ENCODE results near the gene RCBTB2.

Gene RCBTB2

GRCh38 chr13:48561466-48562235 is 28.8 kb upstream of the RCBTB2 start:
- TF ChIP-seq, protein P1, sequence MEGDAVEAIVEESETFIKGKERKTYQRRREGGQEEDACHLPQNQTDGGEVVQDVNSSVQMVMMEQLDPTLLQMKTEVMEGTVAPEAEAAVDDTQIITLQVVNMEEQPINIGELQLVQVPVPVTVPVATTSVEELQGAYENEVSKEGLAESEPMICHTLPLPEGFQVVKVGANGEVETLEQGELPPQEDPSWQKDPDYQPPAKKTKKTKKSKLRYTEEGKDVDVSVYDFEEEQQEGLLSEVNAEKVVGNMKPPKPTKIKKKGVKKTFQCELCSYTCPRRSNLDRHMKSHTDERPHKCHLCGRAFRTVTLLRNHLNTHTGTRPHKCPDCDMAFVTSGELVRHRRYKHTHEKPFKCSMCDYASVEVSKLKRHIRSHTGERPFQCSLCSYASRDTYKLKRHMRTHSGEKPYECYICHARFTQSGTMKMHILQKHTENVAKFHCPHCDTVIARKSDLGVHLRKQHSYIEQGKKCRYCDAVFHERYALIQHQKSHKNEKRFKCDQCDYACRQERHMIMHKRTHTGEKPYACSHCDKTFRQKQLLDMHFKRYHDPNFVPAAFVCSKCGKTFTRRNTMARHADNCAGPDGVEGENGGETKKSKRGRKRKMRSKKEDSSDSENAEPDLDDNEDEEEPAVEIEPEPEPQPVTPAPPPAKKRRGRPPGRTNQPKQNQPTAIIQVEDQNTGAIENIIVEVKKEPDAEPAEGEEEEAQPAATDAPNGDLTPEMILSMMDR (IDR thresholded peaks at IDR 0.05; ENCODE audit: borderline replicate concordance, insufficient read depth, low read depth, low read length), result no peak
- no peak overlapping the region for H3K4me3 ChIP-seq (ENCODE audit: low read depth, low read length)

GRCh38 chr13:48560657-48561337 is 27.9 kb upstream of the RCBTB2 start:
- TF ChIP-seq, protein P1 (IDR thresholded peaks at IDR 0.05; ENCODE audit: borderline replicate concordance, insufficient read depth, low read depth, low read length), result no peak
- no peak overlapping the region for H3K4me3 ChIP-seq (ENCODE audit: low read depth, low read length)

GRCh38 chr13:48559638-48560320 is 26.9 kb upstream of the RCBTB2 start:
- TF ChIP-seq, protein P1 (IDR thresholded peaks at IDR 0.05; ENCODE audit: borderline replicate concordance, insufficient read depth, low read depth, low read length), result no peak
- no peak overlapping the region for H3K4me3 ChIP-seq (ENCODE audit: low read depth, low read length)

DNA sequence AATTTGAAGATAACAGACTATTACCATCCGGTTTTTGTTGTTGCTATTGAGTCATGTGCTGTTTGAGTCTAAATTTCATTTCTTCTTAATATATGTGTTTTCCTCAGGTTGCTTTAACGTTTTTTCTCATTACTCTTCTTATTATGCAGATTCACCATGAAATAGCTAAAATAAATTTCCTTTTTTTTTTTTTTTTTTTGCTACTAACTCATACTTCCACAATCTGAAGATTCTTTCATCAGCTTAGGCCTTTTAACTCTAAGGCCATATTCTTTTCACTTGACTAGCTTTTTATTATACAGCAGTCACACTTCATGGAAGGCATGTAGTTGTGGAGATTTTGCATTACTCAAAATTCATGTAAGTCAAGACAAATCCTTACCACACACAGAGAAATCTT is 23.9 kb upstream of the RCBTB2 start:
- TF ChIP-seq, protein P1 (IDR thresholded peaks at IDR 0.05; ENCODE audit: borderline replicate concordance, insufficient read depth, low read depth, low read length), result no peak
- H3K4me3 ChIP-seq (ENCODE audit: low read depth, low read length), result no peak overlapping the region

DNA sequence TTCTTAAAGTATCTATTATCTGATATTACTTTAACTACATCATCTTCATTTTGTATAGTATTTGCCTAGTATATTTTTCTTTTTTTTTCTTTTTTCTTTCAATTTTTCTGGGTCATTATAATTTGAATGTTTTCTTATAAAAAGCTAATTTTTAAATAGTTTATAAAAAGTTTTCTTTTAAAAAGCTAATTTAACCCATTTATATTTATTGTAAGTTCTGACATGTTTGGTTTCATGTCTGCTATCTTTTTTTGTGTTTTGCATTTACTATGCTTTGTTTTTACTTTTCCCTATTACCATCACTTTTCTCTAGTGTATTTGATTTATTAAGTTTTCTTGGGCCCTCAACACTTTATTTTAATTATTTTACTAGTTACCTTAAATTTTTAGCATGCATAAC is 22.6 kb upstream of the RCBTB2 start:
- TF ChIP-seq, protein P1 (IDR thresholded peaks at IDR 0.05; ENCODE audit: borderline replicate concordance, insufficient read depth, low read depth, low read length), result no peak
- H3K4me3 ChIP-seq (ENCODE audit: low read depth, low read length), result no peak overlapping the region

DNA sequence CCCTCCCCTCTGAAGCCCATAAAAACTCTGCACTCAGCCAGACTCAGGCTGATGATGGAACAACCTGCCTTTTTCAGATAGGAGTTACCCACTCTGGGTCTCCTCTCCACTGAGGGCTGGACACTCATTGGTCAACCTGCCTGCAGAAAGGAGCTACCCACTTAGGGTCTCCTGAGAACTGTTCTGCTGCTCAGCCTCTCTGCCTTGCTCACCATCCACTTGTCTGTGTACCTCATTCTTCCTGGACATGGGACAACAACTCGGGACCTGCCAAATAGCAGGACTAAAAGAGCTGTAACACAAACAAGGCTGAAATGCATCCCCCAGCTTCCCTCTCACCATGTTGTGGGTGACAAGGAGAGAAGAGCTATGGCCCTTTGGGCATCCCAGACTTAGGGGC is 18.4 kb upstream of the RCBTB2 start:
- TF ChIP-seq, protein P1 (IDR thresholded peaks at IDR 0.05; ENCODE audit: borderline replicate concordance, insufficient read depth, low read depth, low read length), result no peak
- no peak overlapping the region for H3K4me3 ChIP-seq (ENCODE audit: low read depth, low read length)

Measured in GM12875 (cell line).